GM12864 (cell line): ENCODE data around the gene NKD2.

ENCODE experiments used
- DNase-seq: peaks from one replicate; pipeline ENCODE4 v3.0.0-alpha.2; 2011; ENCODE audit warnings: low read depth
- H3K4me3 ChIP-seq: 2 replicates; pipeline ENCODE4 v1.5.1; 2011; ENCODE audit warnings: mild to moderate bottlenecking, low read depth, low read length, control low read depth
- TF ChIP-seq, protein P1 (sequence below): IDR thresholded peaks from 2 replicates; pipeline ENCODE4 v1.5.1; 2011; ENCODE audit warnings: low read depth, mild to moderate bottlenecking, moderate library complexity, low read length, control low read depth, inconsistent platforms; ENCODE audit errors: missing control alignments

Gene NKD2

DNA sequence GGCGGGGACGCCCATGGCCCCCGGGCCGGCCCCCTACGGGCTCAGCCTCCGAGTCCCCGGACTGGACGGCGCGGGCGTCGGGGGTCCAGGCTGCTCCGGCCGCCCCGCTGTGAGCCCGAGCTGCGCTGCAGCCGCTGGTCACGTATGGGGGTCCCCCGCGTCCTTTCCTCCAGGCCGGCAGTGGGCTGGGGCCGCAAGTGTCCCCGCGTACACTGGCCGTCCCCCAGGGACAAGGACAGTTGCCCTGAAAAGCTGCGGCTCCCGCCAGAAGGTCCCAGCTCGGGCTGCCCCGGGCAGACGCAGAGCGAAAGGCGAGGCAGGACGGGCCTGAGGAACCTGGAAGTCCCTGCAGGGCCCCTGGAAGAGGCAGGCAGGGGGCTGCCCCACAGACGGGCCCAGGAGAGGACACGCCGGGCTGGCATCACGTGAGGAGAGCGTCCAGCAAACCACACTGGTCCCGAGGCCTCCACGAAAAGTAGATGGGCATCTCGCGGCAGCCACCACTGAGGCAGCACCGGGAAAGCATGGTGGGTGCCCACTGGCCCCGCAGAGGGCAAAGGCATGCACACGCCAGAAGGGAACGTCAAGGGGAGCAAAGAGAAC lies 3.3 kb upstream of the NKD2 start:
- TF ChIP-seq, protein P1, sequence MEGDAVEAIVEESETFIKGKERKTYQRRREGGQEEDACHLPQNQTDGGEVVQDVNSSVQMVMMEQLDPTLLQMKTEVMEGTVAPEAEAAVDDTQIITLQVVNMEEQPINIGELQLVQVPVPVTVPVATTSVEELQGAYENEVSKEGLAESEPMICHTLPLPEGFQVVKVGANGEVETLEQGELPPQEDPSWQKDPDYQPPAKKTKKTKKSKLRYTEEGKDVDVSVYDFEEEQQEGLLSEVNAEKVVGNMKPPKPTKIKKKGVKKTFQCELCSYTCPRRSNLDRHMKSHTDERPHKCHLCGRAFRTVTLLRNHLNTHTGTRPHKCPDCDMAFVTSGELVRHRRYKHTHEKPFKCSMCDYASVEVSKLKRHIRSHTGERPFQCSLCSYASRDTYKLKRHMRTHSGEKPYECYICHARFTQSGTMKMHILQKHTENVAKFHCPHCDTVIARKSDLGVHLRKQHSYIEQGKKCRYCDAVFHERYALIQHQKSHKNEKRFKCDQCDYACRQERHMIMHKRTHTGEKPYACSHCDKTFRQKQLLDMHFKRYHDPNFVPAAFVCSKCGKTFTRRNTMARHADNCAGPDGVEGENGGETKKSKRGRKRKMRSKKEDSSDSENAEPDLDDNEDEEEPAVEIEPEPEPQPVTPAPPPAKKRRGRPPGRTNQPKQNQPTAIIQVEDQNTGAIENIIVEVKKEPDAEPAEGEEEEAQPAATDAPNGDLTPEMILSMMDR: no peak
- DNase-seq: no peak
- no peak overlapping the region for H3K4me3 ChIP-seq

DNA sequence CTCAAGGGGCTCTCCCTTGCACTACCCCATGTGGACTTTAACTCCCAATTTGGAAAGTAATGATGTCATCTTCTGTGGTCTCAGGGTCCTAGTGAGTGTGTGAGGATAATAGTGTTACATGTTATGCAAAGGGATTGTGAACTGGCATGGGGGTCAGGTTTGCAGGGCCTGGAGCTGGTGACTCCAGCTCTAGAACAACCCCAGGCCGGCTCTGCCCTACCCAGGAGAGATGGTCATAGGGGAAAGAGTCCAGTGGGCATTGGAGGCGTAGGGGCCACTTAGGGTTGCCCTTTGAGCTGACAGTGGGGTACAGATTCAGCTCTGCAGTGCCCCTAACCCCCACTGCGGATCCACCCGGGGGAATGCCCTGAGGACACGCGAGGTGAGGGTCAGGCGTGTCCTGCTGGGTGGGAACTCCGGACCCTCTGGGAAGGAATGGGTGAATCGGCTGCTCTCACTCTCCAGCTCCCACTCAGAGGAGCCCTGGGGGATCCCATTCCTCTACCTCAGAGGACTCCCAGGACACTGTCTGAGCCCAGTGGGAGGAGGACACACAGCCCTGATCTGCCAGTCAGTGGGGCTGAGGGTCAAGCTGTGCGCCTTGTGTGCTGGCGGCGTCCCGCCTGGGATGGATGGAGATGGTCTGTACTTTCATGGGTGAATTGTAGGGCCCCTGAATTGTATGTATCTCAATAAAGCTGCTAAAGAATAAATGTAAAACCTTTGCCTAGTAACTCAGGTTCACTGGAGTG lies 2.5 kb upstream of the NKD2 start:
- TF ChIP-seq, protein P1: no peak
- DNase-seq: no peak
- no peak overlapping the region for H3K4me3 ChIP-seq

DNA sequence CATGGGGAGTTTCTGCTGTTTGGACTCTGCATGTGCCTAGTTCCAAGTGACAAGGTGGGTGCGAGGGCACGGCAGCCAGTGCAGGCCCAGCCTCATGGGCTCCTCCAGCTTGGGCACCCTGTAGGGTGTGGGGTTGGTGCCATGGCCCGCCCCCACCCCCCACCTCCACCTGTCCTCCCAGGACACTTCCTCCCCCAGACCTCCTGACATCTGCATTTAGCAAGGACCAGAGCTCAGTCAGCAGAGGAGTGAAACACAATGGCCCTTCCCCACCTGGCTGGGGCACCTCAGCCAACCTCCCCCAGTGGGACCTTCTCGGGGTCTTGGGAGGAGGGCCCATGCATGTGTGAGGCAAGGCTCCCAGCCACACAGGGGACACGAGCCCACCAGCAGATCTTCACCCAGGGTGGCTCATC lies 1.9 kb upstream of the NKD2 start:
- TF ChIP-seq, protein P1: no peak
- no peak for DNase-seq
- no peak overlapping the region for H3K4me3 ChIP-seq

DNA sequence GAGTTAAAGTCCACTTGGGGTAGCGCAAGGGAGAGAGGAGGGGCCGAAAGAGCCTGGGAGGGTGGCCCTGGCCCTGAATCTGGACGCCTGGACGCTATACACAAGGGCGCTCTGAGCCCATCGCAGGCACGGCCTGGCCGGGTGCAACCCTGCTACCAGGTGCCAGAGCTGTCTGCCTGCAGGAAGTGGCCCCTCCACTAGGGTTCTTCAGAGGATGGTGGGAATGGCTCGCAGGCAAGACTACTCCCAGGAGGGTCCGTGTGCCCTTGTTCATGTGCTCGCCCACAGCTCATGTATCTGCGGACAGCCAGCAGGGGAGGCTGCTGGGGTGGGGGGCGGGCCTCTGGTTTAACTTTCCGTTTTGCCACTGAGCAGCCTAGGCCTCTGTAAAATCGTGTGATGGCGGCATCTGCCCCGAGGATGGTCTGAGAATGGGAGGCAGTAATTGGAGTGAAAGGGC lies 1.4 kb upstream of the NKD2 start:
- no peak overlapping the region for H3K4me3 ChIP-seq
- no peak for DNase-seq
- TF ChIP-seq, protein P1: peak; percentile 11

DNA sequence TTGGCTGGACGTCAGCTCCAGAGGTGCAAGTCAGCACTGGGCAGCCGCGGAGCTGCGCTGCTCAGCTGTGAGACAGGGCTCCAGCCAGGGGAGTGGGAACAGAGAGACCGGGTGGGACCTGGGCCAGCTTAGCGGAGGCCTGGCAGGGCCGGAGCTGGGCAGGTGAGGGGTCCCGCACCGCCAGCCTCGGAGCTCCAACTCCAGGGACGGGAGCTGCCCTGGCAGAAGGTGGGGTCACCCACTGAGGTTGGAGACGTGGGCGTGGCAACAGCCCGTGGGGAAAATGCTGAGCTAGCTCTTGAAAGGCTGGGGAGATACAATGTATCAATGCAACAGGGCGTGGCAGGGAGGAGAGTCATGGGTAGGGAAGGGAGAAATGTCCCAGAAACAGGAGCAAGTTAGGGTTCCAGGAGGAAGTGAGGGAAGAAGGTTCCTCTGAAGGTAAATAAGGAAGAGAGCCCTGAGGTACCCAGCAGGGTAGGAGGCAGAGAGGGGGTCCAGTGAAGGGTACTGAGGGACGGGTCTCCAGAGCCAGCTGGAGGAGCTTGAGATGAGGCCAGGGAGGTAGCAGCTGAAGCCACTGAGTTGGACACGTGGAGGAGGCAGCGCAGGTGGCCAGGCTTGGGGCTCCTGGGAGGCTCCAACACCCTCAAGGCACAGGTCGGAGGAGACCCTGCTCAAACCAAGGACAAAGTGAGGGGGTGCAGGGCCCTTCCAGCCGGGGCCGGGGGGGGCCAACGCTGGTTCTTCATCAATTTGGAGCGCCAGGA lies 736 bp upstream of the NKD2 start:
- DNase-seq: no peak
- TF ChIP-seq, protein P1: no peak
- H3K4me3 ChIP-seq: no peak overlapping the region

DNA sequence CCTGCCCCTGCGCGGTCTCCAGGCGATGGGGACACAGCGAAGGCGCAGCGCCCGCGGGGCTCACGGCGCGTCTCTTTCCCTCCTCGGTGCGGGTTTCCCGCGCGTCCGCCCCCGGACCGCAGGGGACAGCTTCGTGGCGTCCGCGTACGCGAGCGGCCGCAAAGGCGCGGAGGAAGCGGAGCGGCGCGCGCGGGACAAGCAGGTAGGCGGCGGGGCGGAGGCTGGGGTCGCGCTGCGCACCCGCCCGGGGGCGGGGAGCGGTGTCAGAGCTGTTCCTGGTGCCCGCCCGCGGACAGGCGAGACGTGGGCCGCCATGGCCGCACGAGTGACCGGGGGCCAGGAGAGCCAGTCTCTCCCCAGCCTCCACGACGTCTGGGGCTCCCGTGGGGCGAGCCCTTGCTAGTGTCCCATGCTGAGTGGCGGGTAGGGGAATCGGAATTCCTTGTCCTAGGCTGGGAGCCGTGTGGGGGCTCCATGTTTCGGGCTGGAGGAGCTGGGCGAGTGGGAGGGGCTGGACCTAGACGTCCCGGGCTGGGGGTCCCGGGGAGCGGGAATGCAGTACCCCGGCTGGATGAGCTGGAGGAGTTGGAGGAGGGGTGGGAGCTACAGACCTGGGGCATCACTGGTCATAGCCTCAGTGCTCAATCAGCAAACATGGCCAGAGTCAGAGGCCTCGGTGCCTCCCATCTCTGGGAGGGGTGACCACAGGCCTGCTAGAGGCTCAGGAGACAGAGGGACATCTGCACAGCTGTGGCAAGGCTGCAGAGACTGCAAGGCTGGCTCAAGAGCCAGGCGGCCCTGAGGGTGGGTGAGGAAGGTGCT lies 968 bp downstream of the NKD2 start:
- TF ChIP-seq, protein P1: no peak
- DNase-seq: no peak

More for the DNA sequence above, 968 bp downstream of the NKD2 start:
- H3K4me3 ChIP-seq: no peak overlapping the region
